ENCODE measurements around the gene CHD5. TPM values are rescaled to one million over a fixed set of nuclear protein-coding genes. Genes with fewer than 3 reads are reported as not detected.
"Not testable (repeated sequence)": the region's sequence is repeated elsewhere in the genome, so short reads cannot be mapped to it uniquely, and the experiment has no call there.

The CHD5 gene
- total RNA-seq, 1 experiment from 2014 or later: 1.6 TPM

DNA sequence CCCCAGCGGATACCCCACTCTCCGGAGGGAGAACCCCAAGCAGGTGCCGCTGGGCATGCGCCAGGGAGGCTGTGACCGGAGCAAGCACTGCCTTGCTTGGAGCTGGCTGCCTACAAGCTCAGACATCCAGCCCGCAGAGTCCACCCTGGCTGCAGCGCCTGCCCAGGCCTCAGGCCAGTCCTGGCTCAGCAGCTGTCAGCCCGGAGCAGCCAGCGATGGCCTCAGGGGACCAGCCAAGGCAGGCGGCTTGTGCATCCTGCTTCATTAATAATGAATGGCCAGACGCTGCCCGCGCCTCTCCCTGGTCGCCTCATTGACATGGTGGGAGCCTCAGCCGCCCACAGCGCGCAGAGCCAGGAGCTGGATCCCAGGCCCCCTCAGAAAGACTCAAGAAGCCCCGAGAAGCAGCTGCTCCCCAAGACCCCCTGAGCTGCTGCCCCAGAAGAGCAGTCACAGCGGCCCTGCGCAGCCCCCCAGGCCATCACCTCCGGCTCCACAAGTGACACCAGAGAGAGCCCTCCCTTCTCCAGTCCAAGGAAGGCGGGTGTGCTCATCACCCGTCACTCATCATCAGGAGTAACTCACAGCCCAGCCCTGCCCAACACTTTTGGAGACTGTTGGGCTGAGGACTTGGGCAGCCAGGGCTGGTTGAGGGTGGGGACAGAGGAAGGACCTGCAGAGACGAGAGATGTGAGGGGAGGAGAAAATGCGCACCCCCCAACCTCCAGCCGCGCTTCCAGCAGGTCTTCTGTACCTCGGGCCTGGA is 114.8 kb downstream of the CHD5 start:
- no peak overlapping the region; a peak in 1 of 7 replicates for H3K27ac Mint-ChIP-seq
- H3K23me2 ChIP-seq (ENCODE audit: insufficient read length, low read depth, low read length, poor library complexity, severe bottlenecking): no peaks in the 10 kb centered on the region
- no peaks in the 10 kb centered on the region for H3K79me1 ChIP-seq (ENCODE audit: insufficient read depth, low read depth, low read length, poor library complexity, severe bottlenecking)
- H3K27me3 Mint-ChIP-seq (ENCODE audit: low read depth): peaks cover 2% of the 10 kb centered on the region; the same call in 1 of the 2 replicates
- H3K56ac ChIP-seq (ENCODE audit: insufficient read length, low read depth, low read length): no peak overlapping the region
- H4K91ac ChIP-seq (ENCODE audit: insufficient read length, low read depth, low read length): no peak overlapping the region
- H4K5ac ChIP-seq (ENCODE audit: insufficient read length, low read depth, low read length): no peak overlapping the region
- no peak overlapping the region; the same call in 1 of the 2 replicates for H3K14ac ChIP-seq (ENCODE audit: insufficient read depth, low read length)
- no peaks in the 10 kb centered on the region for H3K36me3 Mint-ChIP-seq (ENCODE audit: insufficient read depth in 1 of 3, low read depth in 3 of 3)
- H2BK20ac ChIP-seq (ENCODE audit: low read depth, low read length, poor library complexity, severe bottlenecking): no peak overlapping the region
- no peak overlapping the region for H2BK15ac ChIP-seq (ENCODE audit: low read depth, low read length)
- no peak overlapping the region for H3K9ac ChIP-seq (ENCODE audit: extremely low read depth, insufficient read length, low read length)
- no peak for DNase-seq
- no peak overlapping the region for H3T11ph ChIP-seq (ENCODE audit: low read length)
- peaks cover 0 to 2% of the 10 kb centered on the region in 2 experiments; a peak in 1 of 4 replicates for H3K4me1 Mint-ChIP-seq
- no peak overlapping the region for H4K8ac ChIP-seq (replicated peaks; ENCODE audit: insufficient read length, low read depth, low read length)
- H3K4me1 ChIP-seq (ENCODE audit: insufficient read depth, low read length): no peaks in the 10 kb centered on the region
- no peak overlapping the region for H3K4me2 ChIP-seq (ENCODE audit: insufficient read depth, insufficient read length, low read length)
- no CpG with 5 or more reads among the region's 28 CpGs for WGBS (ENCODE audit: extremely low coverage, insufficient read length, low lambda C conversion rate)
- H2BK12ac ChIP-seq (ENCODE audit: insufficient read length, low read depth, low read length): no peak overlapping the region
- no peak overlapping the region for H3K4ac ChIP-seq (ENCODE audit: low read depth, low read length)
- no peak overlapping the region for H3K18ac ChIP-seq (ENCODE audit: insufficient read length, low read depth, low read length)
- H3K4me3 Mint-ChIP-seq: no peak overlapping the region
- H3K9me3 ChIP-seq (ENCODE audit: control insufficient read depth, low read depth, low read length): no peaks in the 10 kb centered on the region
- H2AK5ac ChIP-seq (ENCODE audit: insufficient read length, low read length): no peak overlapping the region
- no peak overlapping the region for H2BK120ac ChIP-seq (ENCODE audit: low read depth, low read length, poor library complexity, severe bottlenecking)
- TF ChIP-seq, protein P1, sequence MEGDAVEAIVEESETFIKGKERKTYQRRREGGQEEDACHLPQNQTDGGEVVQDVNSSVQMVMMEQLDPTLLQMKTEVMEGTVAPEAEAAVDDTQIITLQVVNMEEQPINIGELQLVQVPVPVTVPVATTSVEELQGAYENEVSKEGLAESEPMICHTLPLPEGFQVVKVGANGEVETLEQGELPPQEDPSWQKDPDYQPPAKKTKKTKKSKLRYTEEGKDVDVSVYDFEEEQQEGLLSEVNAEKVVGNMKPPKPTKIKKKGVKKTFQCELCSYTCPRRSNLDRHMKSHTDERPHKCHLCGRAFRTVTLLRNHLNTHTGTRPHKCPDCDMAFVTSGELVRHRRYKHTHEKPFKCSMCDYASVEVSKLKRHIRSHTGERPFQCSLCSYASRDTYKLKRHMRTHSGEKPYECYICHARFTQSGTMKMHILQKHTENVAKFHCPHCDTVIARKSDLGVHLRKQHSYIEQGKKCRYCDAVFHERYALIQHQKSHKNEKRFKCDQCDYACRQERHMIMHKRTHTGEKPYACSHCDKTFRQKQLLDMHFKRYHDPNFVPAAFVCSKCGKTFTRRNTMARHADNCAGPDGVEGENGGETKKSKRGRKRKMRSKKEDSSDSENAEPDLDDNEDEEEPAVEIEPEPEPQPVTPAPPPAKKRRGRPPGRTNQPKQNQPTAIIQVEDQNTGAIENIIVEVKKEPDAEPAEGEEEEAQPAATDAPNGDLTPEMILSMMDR (conservative IDR thresholded peaks at IDR 0.05): no peak
- H3K23ac ChIP-seq (ENCODE audit: insufficient read length, low read depth, low read length): no peak overlapping the region
- no peaks in the 10 kb centered on the region for H3K79me2 ChIP-seq (ENCODE audit: insufficient read depth, low read length)
- H2AFZ ChIP-seq (ENCODE audit: low read length): no peak overlapping the region
- no peak overlapping the region for H2BK5ac ChIP-seq (ENCODE audit: insufficient read length, low read length)
- no peaks in the 10 kb centered on the region for H4K20me1 ChIP-seq (ENCODE audit: control insufficient read depth, insufficient read depth, insufficient read length)
- H3K27ac ChIP-seq (ENCODE audit: insufficient read length, low read depth, low read length): no peak overlapping the region
- no peaks in the 10 kb centered on the region for H3K27me3 ChIP-seq (ENCODE audit: insufficient read depth, low read length)
- no peaks in the 10 kb centered on the region for H3K9me3 Mint-ChIP-seq

DNA sequence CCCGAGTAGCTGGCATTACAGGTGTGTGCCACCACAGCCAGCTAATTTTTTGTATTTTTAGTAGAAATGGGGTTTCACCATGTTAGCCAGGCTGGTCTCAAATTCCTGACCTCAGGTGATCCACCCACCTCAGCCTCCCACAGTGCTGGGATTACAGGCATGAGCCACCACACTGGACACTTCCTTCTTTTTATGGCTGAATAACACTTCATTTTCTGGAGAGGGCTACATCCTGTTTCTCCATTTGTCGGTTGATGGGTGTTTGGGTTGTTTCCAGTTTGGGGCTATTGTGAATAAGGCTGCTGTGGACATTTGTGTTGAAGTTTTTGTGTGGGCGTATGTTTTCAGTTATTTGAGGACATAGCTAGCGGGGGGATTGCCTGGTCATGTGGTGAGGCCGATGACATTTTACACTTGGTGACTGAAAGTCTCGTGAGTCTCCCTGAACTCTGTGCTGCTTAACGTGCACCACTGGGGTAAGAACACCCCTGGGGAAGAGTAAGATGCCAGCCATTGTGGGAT is 116.5 kb downstream of the CHD5 start:
- not testable (repeated sequence) for H3K27me3 Mint-ChIP-seq (ENCODE audit: low read depth); H3K4me1 Mint-ChIP-seq

More for the DNA sequence above, 116.5 kb downstream of the CHD5 start:
- not testable (repeated sequence) for H4K5ac ChIP-seq (ENCODE audit: insufficient read length, low read depth, low read length); H3K14ac ChIP-seq (ENCODE audit: insufficient read depth, low read length); H2BK12ac ChIP-seq (ENCODE audit: insufficient read length, low read depth, low read length); H3K36me3 Mint-ChIP-seq (ENCODE audit: insufficient read depth in 1 of 3, low read depth in 3 of 3); H3K27ac ChIP-seq (ENCODE audit: insufficient read length, low read depth, low read length); H4K8ac ChIP-seq (replicated peaks; ENCODE audit: insufficient read length, low read depth, low read length); H3K18ac ChIP-seq (ENCODE audit: insufficient read length, low read depth, low read length); H3K4me1 ChIP-seq (ENCODE audit: insufficient read depth, low read length); H3K79me1 ChIP-seq (ENCODE audit: insufficient read depth, low read depth, low read length, poor library complexity, severe bottlenecking); H3T11ph ChIP-seq (ENCODE audit: low read length); H3K4me2 ChIP-seq (ENCODE audit: insufficient read depth, insufficient read length, low read length); H4K91ac ChIP-seq (ENCODE audit: insufficient read length, low read depth, low read length); H2BK20ac ChIP-seq (ENCODE audit: low read depth, low read length, poor library complexity, severe bottlenecking); H3K27me3 ChIP-seq (ENCODE audit: insufficient read depth, low read length); H3K23ac ChIP-seq (ENCODE audit: insufficient read length, low read depth, low read length); H4K20me1 ChIP-seq (ENCODE audit: control insufficient read depth, insufficient read depth, insufficient read length); H3K9me3 Mint-ChIP-seq; H3K23me2 ChIP-seq (ENCODE audit: insufficient read length, low read depth, low read length, poor library complexity, severe bottlenecking); H2BK5ac ChIP-seq (ENCODE audit: insufficient read length, low read length); H3K4ac ChIP-seq (ENCODE audit: low read depth, low read length); H2AK5ac ChIP-seq (ENCODE audit: insufficient read length, low read length); H3K4me3 Mint-ChIP-seq; H3K9me3 ChIP-seq (ENCODE audit: control insufficient read depth, low read depth, low read length); DNase-seq; H2AFZ ChIP-seq (ENCODE audit: low read length); H2BK15ac ChIP-seq (ENCODE audit: low read depth, low read length); H3K9ac ChIP-seq (ENCODE audit: extremely low read depth, insufficient read length, low read length); H3K79me2 ChIP-seq (ENCODE audit: insufficient read depth, low read length); H2BK120ac ChIP-seq (ENCODE audit: low read depth, low read length, poor library complexity, severe bottlenecking); H3K56ac ChIP-seq (ENCODE audit: insufficient read length, low read depth, low read length)
- peak overlapping the region in 1 of 3 experiments; percentile 72; a peak in 2 of 7 replicates for H3K27ac Mint-ChIP-seq
- WGBS (ENCODE audit: extremely low coverage, insufficient read length, low lambda C conversion rate): no CpG with 5 or more reads among the region's 7 CpGs
